T-cell (primary cell): Measurements from ENCODE around the gene PLSCR4. TPM values are rescaled to one million over a fixed set of nuclear protein-coding genes. Genes with fewer than 3 reads are reported as not detected.
A peak's percentile ranks its signal among the peaks of the same experiment; 100 is the strongest.

Experiments used
- ATAC-seq, 4 experiments: fragments of 200-7000 bp in 3 of 4; fragments of 150-1000 bp in 1 of 4; cut with Tn5 transposase; replicated peaks in 1 of 4; 1 replicate in 3 of 4; 2 replicates in 1 of 4; pipeline ENCODE4 v1.10.0; 2021; ENCODE audit warnings: moderate library complexity in 3 of 4, mild to moderate bottlenecking in 2 of 4, moderate number of reproducible peaks in 1 of 4
- CTCF ChIA-PET, 2 donors: fragments of 300-600 bp; sonication (Branson Sonifier 250); formaldehyde crosslinking; loops; one replicate each; lab custom pipeline; 2022; ENCODE audit warnings: antibody characterized with exemption in 2 of 2; lab: Charles Lee
- POLR2A ChIA-PET, 2 donors: fragments of 300-600 bp; sonication (Branson Sonifier 250); formaldehyde crosslinking; loops; one replicate each; lab custom pipeline; 2022; ENCODE audit warnings: antibody characterized with exemption in 2 of 2; lab: Charles Lee
- DNase-seq, 35 experiments: peaks; one replicate each; pipeline versions ENCODE4 v3.0.0 to v3.0.0-alpha.2; 2013 to 2023
- H3K27ac ChIP-seq: one replicate; pipeline ENCODE4 v1.5.1; 2013; ENCODE audit warnings: low read length
- H3K27me3 ChIP-seq, 2 experiments: replicated peaks in 1 of 2; 1 replicate in 1 of 2; 2 replicates in 1 of 2; pipeline versions ENCODE4 v1.6.1 to v1.7.0; 2013; ENCODE audit warnings: low read length in 1 of 2, mixed read lengths in 1 of 2; ENCODE audit not compliant: control insufficient read depth in 2 of 2, insufficient read depth in 2 of 2; ENCODE audit errors: extremely low read depth in 1 of 2
- H3K36me3 ChIP-seq, 2 donors: 1 replicate in 1 of 2; 2 replicates in 1 of 2; pipeline versions ENCODE4 v1.6.1 to v1.7.0; 2013; ENCODE audit warnings: low read length in 1 of 2; ENCODE audit not compliant: control insufficient read depth in 2 of 2, insufficient read depth in 1 of 2; ENCODE audit errors: extremely low read depth in 1 of 2
- H3K4me1 ChIP-seq, 2 experiments: 1 replicate in 1 of 2; 2 replicates in 1 of 2; pipeline versions ENCODE4 v1.6.1 to v1.7.0; 2013; ENCODE audit warnings: low read length in 2 of 2, mixed read lengths in 1 of 2; ENCODE audit not compliant: insufficient read depth in 2 of 2, control insufficient read depth in 1 of 2; ENCODE audit errors: extremely low read depth in 1 of 2
- H3K4me3 ChIP-seq, 2 donors: 1 replicate in 1 of 2; 2 replicates in 1 of 2; pipeline versions ENCODE4 v1.5.1 to v1.7.0; 2013; ENCODE audit warnings: mild to moderate bottlenecking in 2 of 2, low read length in 1 of 2, moderate library complexity in 1 of 2; ENCODE audit not compliant: control insufficient read depth in 1 of 2; ENCODE audit errors: extremely low read depth in 1 of 2
- H3K9me3 ChIP-seq: 2 replicates; pipeline ENCODE4 v1.7.0; 2013
- H3K27ac Mint-ChIP-seq, 2 donors: one replicate each; pipeline ENCODE4 v1.8.0; 2020 to 2021; ENCODE audit warnings: mild to moderate bottlenecking in 2 of 2, mixed read lengths in 2 of 2
- H3K27me3 Mint-ChIP-seq, 2 donors: one replicate each; pipeline ENCODE4 v1.8.0; 2021 to 2022; ENCODE audit warnings: mixed read lengths in 2 of 2
- H3K36me3 Mint-ChIP-seq: one replicate; pipeline ENCODE4 v1.8.0; 2021; ENCODE audit warnings: mixed read lengths
- H3K4me1 Mint-ChIP-seq, 3 donors: one replicate each; pipeline ENCODE4 v1.8.0; 2020 to 2022; ENCODE audit warnings: mixed read lengths in 3 of 3, mild to moderate bottlenecking in 1 of 3
- H3K4me3 Mint-ChIP-seq, 3 donors: one replicate each; pipeline ENCODE4 v1.8.0; 2020 to 2022; ENCODE audit warnings: mild to moderate bottlenecking in 3 of 3, mixed read lengths in 3 of 3, moderate library complexity in 3 of 3
- H3K9me3 Mint-ChIP-seq, 3 donors: one replicate each; pipeline ENCODE4 v1.8.0; 2020 to 2022; ENCODE audit warnings: mixed read lengths in 3 of 3
- WGBS: methylation state at CpG from one replicate; pipeline ENCODE4 v1.1.5; 2013; ENCODE audit warnings: missing lambda C conversion rate; ENCODE audit not compliant: insufficient coverage; 5-methylcytosine and 5-hydroxymethylcytosine counted together
- total RNA-seq, 35 experiments: library from RNA in 6 of 35; stranded (reverse) in 6 of 35; fragments of 120-200 nt in 1 of 35; gene quantifications; one replicate each; pipeline versions ENCODE4 v1.2.1 to v1.2.4 and lab custom pipeline; 2013 to 2026

Gene PLSCR4
- total RNA-seq, 5 donors from 2014 or later (not counting 1 experiment from before 2014, with no cell fraction given), result 0.12 to 0.26 (median 0.16) TPM; not detected in 2

- Mint-ChIP-seq H3K4me1 (no peaks in the 10 kb centered on the region), H3K36me3 (no peaks in the 10 kb centered on the region), H3K27ac (no peak overlapping the region), H3K4me3 (no peak overlapping the region), H3K9me3 (no peaks in the 10 kb centered on the region), H3K27me3 (peaks cover 6 to 8% of the 10 kb centered on the region in 2 donors)
- POLR2A ChIA-PET, result no interaction called here
- DNase-seq, result peak in 24 of 35 experiments; percentile 1 to 57 (median 12)
- no peaks in the 10 kb centered on the region for H3K9me3 ChIP-seq
- CTCF ChIA-PET, result interaction anchor here (1.0 to 2.2 kb wide), 7 partner anchors 14 to 375 kb away, joined by 3 to 12 read pairs (median 3); no protein-coding TSS in a partner anchor
- no peaks in the 10 kb centered on the region for H3K4me1 ChIP-seq
- H3K27me3 ChIP-seq, result no peaks in the 10 kb centered on the region
- no peak overlapping the region for H3K4me3 ChIP-seq
- ATAC-seq, result no peak
- no peak overlapping the region for H3K27ac ChIP-seq
- H3K36me3 ChIP-seq, result no peaks in the 10 kb centered on the region
- WGBS, result 84% methylated on average over 4 of the region's 13 CpGs
Measured at GRCh38 chr3:146218880-146219866, 31.7 kb downstream of the PLSCR4 start.

DNA sequence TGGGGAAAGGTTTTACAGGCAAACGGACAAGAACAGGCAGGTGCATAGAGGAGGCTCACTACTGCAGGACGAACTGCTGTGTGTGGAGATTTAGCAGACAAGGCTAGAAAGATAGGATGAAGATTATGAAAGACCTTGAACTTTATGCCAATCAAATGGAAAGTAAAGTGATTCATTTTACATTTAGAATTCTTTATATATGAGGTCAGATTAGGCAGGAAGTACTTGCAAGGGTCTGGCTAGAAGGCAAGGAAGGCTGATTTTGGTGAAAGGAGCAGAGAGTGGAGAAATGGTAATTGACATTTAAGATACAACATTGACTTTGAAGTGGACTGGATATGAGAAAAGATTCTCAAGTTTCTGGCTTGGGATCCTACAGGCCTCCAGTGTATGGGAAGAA, 33.6 kb downstream of the PLSCR4 start:
- no peaks in the 10 kb centered on the region for H3K9me3 ChIP-seq
- POLR2A ChIA-PET, result no interaction called here

DNA sequence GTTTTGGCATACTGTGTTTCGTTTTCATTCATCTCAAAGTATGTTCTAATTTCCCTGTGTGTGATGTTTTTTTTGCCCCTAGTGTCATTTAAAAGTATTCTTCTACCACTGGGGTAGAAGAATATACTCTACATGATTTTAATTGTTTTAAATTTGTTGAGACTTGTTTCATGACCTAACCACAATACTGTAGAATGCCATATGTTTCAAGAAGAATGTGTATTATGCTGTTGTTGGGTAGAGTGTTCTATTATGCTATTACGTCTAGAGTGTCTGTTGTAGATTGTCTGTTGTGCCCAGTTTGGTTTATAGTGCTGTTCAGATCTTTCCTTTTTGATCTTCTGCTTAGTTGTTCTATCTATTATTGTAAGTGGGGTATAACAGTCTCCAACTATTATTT, 36.4 kb downstream of the PLSCR4 start:
- Histone ChIP-seq H3K9me3 (no peaks in the 10 kb centered on the region), H3K27ac (no peak overlapping the region), H3K4me1 (no peaks in the 10 kb centered on the region), H3K4me3 (no peak overlapping the region), H3K27me3 (no peaks in the 10 kb centered on the region), H3K36me3 (no peaks in the 10 kb centered on the region)
- ATAC-seq (no peak), DNase-seq (no peak)
- H3K27me3 Mint-ChIP-seq, result peaks cover 6 to 8% of the 10 kb centered on the region in 2 donors
- H3K36me3 Mint-ChIP-seq, result no peaks in the 10 kb centered on the region
- no CpG with 5 or more reads among the region's 2 CpGs for WGBS
- H3K4me3 Mint-ChIP-seq, result no peak overlapping the region
- CTCF ChIA-PET, result no interaction called here
- H3K27ac Mint-ChIP-seq, result no peak overlapping the region
- POLR2A ChIA-PET, result no interaction called here
- no peaks in the 10 kb centered on the region for H3K9me3 Mint-ChIP-seq
- no peaks in the 10 kb centered on the region for H3K4me1 Mint-ChIP-seq

More for the DNA sequence above, 33.6 kb downstream of the PLSCR4 start:
- H3K4me3 Mint-ChIP-seq, result no peak overlapping the region
- H3K36me3 ChIP-seq, result no peaks in the 10 kb centered on the region
- CTCF ChIA-PET, result interaction anchor here in 1 of 2 donors (1.4 kb wide), 1 partner anchor 360 kb away, joined by 4 read pairs; no protein-coding TSS in a partner anchor
- no peaks in the 10 kb centered on the region for H3K4me1 ChIP-seq
- H3K27me3 ChIP-seq, result no peaks in the 10 kb centered on the region
- DNase-seq, result no peak
- H3K4me1 Mint-ChIP-seq, result no peaks in the 10 kb centered on the region
- H3K27ac ChIP-seq, result no peak overlapping the region
- H3K27me3 Mint-ChIP-seq, result peaks cover 6 to 8% of the 10 kb centered on the region in 2 donors
- ATAC-seq, result no peak
- whole genome bisulfite sequencing, result no CpG with 5 or more reads among the region's 2 CpGs
- no peaks in the 10 kb centered on the region for H3K9me3 Mint-ChIP-seq
- no peak overlapping the region for H3K4me3 ChIP-seq
- no peak overlapping the region for H3K27ac Mint-ChIP-seq
- no peaks in the 10 kb centered on the region for H3K36me3 Mint-ChIP-seq

DNA sequence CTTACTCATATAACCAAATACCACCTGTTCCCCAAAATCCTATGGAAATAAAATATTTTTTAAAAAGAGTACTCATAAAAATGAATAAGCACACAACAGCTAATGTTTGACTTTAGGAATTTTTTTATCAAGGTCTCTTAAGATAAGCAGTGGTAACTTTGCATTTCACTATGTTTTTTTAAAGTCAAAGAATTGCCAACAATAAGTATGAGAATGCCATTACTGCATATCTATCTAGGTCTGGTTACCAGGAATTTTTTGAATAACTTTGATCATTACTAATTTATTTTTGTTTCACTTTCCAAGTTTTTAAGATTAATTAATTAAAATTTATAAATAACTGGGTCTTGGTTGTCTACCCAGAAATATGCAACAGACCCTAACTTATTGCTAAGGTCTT, 41.5 kb downstream of the PLSCR4 start:
- no peak overlapping the region for H3K4me3 Mint-ChIP-seq
- H3K9me3 Mint-ChIP-seq, result no peaks in the 10 kb centered on the region
- DNase-seq (no peak), ATAC-seq (no peak)
- Histone ChIP-seq H3K27ac (no peak overlapping the region), H3K4me3 (no peak overlapping the region), H3K9me3 (no peaks in the 10 kb centered on the region), H3K27me3 (no peaks in the 10 kb centered on the region), H3K36me3 (no peaks in the 10 kb centered on the region), H3K4me1 (no peaks in the 10 kb centered on the region)
- H3K4me1 Mint-ChIP-seq, result no peaks in the 10 kb centered on the region
- ChIA-PET POLR2A (no interaction called here), CTCF (no interaction called here)
- H3K27me3 Mint-ChIP-seq, result peaks cover 0 to 1% of the 10 kb centered on the region in 2 donors
- no peaks in the 10 kb centered on the region for H3K36me3 Mint-ChIP-seq
- H3K27ac Mint-ChIP-seq, result no peak overlapping the region

DNA sequence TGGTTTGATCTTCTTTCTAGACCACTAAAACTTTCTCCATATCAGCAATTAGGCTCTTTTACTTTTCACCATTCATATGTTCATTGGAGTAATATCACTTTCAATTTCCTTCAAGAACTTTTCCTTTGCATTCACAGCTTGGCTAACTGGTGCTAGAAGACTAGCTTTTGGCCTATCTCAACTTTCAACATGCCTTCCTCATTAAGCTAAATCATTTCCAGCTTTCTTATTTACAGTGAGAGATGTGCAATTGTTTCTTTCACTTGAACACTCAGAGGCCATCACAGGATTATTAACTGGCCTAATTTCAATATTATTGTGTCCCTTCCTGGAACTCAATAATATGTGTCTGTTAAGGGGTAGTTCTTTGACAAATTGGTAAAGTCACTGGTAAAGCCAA, 47.1 kb downstream of the PLSCR4 start:
- ATAC-seq (no peak), DNase-seq (no peak)
- Histone ChIP-seq H3K27me3 (no peaks in the 10 kb centered on the region), H3K27ac (no peak overlapping the region), H3K4me3 (no peak overlapping the region), H3K4me1 (no peaks in the 10 kb centered on the region), H3K9me3 (no peaks in the 10 kb centered on the region), H3K36me3 (no peaks in the 10 kb centered on the region)
- no peak overlapping the region for H3K4me3 Mint-ChIP-seq
- H3K27me3 Mint-ChIP-seq, result no peaks in the 10 kb centered on the region
- H3K4me1 Mint-ChIP-seq, result no peaks in the 10 kb centered on the region
- no peaks in the 10 kb centered on the region for H3K36me3 Mint-ChIP-seq
- CTCF ChIA-PET, result interaction anchor here in 1 of 2 donors (0.7 kb wide), 1 partner anchor 14 kb away, joined by 4 read pairs; no protein-coding TSS in a partner anchor
- POLR2A ChIA-PET, result no interaction called here
- H3K27ac Mint-ChIP-seq, result no peak overlapping the region
- no peaks in the 10 kb centered on the region for H3K9me3 Mint-ChIP-seq

- H3K27me3 ChIP-seq, result no peaks in the 10 kb centered on the region
- no peak for ATAC-seq
- ChIA-PET CTCF (interaction anchor here in 1 of 2 donors (1.3 kb wide), 1 partner anchor 11 kb away, joined by 3 read pairs; no protein-coding TSS in a partner anchor), POLR2A (no interaction called here)
- no peak overlapping the region for H3K4me3 Mint-ChIP-seq
- WGBS, result no CpG with 5 or more reads among the region's 2 CpGs
- no peaks in the 10 kb centered on the region for H3K4me1 Mint-ChIP-seq
- no peak for DNase-seq
- H3K27ac ChIP-seq, result no peak overlapping the region
- H3K9me3 ChIP-seq, result no peaks in the 10 kb centered on the region
- no peaks in the 10 kb centered on the region for H3K36me3 Mint-ChIP-seq
- no peaks in the 10 kb centered on the region for H3K4me1 ChIP-seq
- no peaks in the 10 kb centered on the region for H3K36me3 ChIP-seq
- H3K27me3 Mint-ChIP-seq, result peaks cover 0 to 4% of the 10 kb centered on the region in 2 donors
- no peak overlapping the region for H3K27ac Mint-ChIP-seq
- no peak overlapping the region for H3K4me3 ChIP-seq
- no peaks in the 10 kb centered on the region for H3K9me3 Mint-ChIP-seq
Measured at GRCh38 chr3:146200461-146201220, 50.3 kb downstream of the PLSCR4 start.
